ENCODE results near the gene CACNA2D1.
"Not testable (repeated sequence)": the region's sequence is repeated elsewhere in the genome, so short reads cannot be mapped to it uniquely, and the experiment has no call there.

CACNA2D1 gene

DNA sequence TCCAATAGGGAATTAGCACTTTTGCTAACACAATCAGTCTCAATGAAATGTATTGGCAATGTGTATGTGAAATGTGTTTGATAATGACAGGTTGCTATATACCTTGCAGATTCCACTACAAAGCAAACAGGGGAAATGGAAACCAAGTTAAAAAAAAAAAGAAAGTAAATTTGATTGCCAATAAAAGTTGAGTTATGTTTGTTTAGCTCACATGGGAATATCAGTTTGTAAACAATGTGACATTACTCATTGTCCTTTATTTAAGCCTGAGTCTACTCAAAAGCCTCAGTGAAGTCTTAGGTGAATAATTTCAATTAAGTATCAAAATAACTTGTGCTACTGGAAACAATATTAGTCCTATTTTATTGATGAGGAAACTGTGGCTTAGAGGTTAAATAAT lies 285.2 kb downstream of the CACNA2D1 start:
- FAIRE-seq, result no peak

DNA sequence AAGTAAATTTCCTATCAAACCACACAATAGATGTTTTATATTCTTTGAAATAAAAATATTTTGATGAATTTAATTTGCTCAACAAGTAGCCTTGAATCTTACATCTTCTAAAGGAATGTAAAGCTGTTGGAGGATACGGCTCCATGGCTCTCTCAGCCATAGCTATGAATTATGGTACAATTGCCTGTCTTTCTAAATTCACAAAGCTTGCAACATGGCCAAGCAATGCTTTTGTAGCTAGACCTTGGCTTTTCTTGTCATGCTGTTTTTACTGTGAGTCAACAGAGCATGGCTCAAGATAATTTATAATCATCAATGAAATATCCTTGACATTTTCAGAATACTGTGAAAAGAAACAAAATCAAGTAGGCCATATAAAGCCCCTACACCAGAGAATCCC lies 286.7 kb downstream of the CACNA2D1 start:
- no peak for FAIRE-seq

DNA sequence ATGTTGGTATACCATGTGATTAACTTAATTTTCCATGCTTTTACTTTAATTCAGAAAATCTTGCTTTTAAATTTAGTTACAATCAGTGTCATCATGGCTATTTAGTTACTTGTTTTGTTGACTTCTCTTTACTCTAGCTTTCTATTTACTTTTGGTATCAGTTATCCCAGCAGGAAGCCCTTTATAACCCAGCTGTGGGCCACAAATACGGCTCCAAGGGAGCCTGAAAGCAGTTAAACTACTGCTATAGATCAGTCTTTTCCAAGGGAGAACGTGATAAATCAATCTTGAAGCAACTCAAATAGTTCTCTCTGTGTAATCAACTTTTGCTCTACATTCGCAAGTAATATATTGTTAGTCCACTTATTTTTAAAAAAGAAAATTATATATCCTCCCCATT lies 287.4 kb downstream of the CACNA2D1 start:
- peak; percentile 27 for FAIRE-seq

DNA sequence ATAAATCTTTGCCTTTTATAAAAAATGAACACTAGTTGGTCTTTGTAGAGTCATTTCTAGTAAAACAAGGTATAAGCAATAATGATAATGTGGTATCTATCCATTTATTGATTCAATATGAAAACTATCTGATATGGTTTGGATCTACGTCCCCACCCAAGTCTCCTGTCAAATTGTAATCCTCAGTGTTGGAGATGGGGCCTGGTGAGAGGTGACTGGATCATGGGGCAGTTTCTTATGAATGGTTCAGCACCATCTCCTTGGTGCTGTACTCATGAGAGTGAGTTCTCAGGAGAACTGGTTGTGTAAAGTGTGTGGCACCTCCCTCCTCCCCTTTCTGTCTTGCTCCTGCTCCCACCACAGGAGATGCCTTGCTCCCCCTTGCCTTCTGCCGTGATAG lies 288.8 kb downstream of the CACNA2D1 start:
- no peak for FAIRE-seq

DNA sequence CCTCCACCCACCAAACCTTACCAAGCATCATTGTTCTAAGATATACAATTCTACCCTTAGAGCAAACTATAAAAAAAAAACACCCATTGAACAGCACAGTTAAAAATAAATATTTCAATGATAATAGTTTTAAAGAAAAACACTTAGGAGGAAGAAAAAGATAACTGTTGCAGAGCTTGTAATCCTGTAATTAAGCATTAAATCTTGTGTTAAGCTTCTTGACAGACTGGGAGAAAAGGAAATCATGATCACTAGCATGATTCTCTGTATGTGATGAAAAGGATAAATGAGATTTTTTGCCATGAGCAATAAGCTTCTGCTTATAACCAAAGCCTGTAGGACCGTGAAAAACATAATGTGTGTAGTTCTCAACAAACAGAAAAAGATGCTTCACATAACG lies 289.8 kb downstream of the CACNA2D1 start:
- peak; percentile 73 for FAIRE-seq

DNA sequence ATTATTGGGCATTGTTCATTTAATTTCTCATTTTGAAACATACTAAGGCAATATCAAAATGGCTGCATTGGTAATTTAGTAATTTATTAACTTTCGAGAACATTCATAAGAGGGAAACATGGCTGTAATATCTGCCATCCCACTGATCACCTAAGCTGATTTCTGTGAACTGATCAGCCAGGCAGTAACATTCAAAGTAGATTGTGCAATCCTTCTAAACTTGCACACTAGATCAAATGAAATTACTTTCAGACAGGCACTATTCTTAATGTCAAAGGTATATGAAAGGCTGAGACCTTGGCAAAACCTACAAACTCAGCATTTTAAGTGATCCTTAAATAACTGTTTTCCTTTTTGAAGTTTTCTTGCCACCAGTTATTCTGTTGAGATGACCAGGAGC lies 290.7 kb downstream of the CACNA2D1 start:
- peak; percentile 53 for FAIRE-seq

DNA sequence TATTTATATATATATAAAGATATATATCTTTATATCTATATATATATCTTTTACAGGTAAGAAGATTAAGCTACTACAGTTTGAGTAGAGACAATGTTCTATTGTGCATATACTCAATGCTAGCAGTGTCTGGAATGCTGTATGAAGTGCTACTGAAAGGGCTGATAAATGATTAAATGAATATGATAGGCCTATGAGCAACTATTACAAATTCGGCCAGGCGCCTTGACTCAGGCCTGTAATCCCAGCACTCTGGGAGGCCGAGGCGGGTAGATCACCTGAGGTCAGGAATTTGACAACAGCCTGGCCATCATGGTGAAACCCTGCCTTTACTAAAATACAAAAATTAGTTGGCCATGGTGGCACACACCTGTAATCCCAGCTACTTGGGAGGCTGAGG lies 297.1 kb downstream of the CACNA2D1 start:
- no peak for FAIRE-seq

DNA sequence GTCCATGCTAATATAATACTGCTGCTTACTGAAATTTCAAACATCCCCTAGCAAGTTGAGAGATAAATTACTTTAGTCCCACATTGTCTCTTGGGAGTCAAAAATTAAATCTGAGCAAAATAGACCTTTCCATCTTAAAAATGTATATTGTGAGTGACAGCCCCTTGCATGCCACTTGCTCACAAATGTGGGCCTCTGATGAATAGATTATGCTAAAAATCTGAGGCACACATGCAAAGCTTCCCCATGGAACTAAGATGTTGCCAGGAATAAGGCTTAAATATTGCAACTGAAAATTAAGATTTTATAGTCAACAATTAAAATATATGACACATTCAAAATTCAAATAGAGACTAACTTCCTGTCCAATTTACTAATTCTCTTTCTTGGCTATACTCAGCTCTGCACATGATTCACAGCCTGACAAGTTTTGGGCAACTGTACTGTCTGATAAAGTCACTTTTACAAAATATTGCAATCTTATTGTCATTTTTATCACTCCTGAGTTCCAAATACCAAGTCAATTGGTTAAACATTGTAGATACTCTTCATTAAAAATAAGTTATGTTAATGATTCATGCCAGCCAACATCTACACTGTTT lies 301.2 kb downstream of the CACNA2D1 start:
- FAIRE-seq, result no peak

DNA sequence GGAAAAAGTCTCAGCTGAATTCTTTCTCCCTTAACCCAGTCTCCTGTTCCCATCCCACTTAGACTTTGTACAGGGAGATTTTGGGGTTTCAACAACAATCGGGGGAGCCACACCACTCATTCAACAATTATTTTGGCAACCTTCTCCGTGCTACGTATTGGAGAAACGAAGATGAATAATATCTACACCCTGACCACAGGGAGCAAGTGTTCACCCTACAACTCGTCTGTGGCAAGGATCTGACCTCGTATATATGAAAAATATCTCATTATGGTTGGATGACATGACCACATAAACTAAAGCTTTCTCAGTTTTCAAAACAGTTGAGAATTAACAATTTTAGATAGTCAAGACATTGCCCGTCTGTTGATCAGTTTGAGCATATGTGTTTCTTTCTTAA lies 302.1 kb downstream of the CACNA2D1 start:
- no peak for FAIRE-seq

DNA sequence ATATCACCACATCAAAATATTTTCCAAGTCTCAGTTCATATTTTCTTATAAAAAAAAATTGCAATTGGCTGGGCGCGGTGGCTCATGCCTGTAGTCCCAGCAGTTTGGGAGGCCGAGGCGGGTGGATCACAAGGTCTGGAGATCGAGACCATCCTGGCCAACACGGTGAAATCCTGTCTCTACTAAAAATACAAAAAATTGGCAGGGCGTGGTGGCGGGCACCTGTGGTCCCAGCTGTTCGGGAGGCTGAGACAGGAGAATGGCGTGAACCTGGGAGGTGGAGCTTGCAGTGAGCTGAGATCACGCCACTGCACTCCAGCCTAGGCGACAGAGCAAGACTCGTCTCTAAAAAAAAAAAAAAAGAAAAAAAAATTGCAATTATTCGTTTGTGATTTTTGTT lies 303.0 kb downstream of the CACNA2D1 start:
- FAIRE-seq, result not testable (repeated sequence)

DNA sequence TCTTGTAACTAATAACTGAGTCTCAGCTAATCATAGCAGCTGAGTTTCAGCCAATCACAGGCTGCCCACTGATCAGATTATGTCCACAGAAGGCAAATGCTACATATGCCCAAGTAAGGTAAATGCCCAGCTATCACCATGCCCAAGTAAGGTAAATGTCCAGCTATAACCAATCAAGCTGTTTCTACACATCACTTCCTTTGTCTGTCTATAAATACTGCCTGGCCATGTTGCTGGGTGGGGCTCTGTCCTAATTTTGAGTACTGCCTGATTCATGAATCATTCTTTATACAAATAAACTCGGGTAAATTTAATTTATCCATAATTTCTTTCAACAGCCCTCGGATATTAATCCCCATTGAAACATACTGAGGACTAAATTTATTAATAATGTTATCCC lies 312.4 kb downstream of the CACNA2D1 start:
- FAIRE-seq, result no peak

DNA sequence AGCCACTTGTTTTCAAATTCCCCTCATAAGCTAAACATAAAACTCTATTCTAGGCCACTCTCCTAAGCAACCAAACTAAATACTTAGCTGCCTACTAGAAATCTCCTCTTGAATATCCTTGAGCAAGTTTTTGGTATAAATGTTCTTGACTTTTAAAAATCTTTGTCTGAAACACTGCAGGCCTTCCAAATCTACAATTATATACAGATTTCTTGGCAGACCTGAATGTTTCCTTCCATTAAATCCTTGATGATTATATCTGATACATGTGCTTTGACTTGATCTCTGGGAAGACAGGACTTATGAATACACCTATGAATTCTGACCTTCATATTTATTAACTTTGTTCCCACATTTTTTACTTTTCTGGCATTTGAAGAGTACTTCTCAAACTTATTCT lies 314.5 kb downstream of the CACNA2D1 start:
- no peak for FAIRE-seq

DNA sequence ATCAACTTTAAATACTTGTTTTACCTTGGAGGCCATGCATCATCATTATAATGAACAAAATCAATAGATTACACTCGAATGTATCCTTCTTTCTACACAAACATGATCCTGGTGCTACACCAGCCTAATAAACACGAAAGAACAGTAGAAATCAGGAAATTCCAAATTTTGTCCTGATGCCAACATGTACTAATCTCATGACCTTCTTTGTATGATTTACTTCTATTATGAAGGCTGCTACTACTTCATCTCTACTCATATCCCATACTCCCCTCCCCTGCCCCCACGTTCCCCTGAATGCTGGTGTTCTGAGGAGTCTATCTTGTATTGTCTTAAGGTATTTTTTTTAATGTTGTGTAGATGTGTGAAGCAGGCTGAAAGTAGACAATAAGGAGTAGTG lies 315.0 kb downstream of the CACNA2D1 start:
- no peak for FAIRE-seq

DNA sequence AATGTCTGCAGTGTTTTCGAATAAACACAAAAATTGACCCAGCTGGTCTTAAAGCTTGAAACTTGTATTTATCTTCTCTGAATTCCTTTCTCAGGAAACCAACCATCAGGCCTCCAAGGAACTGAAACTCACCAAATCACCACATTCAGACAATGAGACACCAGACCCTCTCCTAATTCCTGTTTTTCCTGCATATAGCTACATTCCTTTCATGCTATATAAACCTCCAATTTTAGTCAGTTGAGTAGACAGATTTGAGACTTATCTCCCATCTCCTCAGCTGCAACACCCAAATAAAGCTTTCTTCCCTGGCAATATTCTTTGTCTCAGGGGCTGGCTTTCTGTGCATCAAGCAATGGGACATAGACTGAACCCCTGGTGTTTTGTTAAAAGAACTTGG lies 317.0 kb downstream of the CACNA2D1 start:
- FAIRE-seq, result no peak

DNA sequence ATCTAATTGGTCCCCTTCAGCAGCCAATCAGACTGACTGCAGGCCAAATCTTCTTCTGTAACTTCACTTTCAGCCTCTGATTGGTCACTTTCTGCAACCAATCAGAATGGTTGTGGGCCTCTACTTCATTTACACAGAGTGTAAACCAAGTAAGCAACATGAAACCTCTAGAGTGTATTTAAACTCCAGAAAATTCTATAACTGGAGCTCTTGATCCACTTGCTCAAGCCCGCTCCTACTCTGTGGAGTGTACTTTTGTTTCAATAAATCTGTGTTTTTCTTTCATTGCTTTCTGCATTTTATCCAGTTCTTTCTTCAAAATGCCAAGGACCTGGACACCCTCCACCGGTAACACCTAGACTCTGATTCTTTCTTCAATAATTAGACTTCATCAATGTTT lies 319.1 kb downstream of the CACNA2D1 start:
- no peak for FAIRE-seq

DNA sequence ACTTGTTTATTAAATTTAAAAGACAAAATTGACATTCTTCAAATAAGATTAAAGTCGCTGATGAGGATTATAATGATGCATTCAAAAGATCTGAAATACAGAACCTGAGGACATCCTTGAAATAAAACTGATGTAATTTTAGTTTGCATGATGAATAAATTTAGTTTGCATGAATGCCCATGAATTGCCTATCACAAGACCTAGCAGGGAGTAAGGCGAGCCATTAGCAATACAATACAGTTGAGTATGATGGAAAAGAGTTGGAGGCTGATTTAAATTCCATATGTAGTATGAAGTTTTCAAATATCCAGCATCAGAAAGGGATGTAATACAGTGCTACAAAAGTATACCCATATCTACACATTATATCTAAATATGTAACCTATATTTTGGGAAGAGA lies 321.3 kb downstream of the CACNA2D1 start:
- FAIRE-seq, result no peak

DNA sequence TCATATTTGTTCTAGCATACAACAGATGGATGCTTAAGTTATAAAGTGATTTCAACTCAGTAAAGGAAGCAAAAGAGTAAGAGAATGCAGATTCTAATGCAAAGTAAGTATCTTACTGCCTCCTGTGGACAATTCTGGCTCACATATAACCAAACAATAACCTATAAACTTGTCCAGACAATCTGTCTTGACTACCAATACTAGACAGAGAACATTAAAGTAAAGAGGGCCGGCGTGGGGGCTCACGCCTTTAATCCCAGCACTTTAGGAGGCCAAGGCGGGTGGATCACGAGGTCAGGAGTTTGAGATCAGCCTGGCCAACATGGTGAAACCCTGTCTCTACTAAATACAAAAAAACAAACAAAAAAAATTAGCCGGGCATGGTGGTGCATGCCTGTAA lies 329.3 kb downstream of the CACNA2D1 start:
- FAIRE-seq, result no peak

DNA sequence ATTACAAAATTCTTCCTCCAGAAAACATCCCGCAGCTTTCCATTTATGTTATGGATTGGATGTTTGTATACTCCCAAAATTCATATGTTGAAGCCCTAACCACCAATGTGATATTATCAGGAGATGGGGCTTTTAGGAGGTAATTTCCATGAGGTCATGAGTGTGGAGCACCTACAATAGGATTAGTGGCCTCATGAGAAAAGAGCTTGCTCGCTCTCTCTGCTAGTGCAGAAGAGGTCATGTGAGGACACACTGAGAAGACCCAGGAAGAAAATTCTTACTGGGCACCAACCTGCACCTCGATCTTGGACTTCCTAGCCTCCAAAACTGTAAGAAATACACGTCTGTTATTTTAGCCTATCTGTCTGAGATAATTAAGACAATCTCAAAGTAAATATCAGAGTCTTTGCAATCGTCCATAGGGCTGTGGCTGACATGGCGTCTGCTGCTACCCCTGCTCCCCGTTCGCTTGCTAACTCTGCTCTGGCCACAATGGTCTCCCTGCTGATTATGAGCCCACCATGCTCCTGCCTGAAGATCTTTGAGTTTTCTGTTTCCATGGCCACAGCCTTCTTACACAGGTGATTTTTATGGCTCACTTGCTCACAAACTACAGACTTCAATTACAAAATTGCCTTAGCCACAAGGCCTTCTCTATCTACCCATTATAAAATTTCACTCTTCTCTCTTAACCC lies 333.3 kb downstream of the CACNA2D1 start:
- no peak for FAIRE-seq

DNA sequence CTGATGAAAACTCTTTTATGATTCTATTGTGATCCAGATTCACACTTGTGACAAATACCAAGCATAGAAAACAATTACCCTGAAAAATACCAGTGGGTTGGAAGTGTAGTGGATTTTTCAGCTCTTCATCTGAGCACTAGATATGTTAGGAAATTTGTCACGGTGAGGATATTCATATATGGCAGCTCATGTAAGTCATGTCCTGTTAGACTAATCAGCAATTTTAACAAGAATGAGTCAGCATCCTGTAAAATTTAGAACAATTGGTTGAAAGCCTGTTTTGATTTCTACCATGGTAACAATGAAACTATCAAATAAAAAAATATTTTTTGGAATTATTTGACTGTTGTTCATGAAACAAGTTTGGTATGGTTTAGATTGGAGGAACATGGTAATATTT lies 334.3 kb downstream of the CACNA2D1 start:
- FAIRE-seq, result peak; percentile 78

DNA sequence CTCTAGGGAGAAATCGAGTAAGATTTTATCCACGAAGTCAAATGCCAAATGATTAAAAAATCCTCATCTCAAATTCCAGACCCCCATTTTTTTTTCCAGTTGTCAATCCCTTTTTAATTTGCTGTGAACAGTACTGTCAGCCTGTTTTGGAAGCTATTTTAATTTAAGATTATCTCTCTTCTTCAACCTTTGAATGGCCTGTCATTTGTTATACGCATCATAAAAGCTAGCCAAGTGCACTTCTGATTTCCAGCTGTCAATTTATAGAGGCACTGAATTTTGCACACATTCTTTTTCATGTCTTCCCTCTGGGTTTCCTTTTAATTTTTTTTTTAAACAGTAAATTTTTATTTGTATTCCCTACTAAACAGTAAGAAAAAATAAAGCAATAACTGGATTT lies 337.4 kb downstream of the CACNA2D1 start:
- FAIRE-seq, result no peak

DNA sequence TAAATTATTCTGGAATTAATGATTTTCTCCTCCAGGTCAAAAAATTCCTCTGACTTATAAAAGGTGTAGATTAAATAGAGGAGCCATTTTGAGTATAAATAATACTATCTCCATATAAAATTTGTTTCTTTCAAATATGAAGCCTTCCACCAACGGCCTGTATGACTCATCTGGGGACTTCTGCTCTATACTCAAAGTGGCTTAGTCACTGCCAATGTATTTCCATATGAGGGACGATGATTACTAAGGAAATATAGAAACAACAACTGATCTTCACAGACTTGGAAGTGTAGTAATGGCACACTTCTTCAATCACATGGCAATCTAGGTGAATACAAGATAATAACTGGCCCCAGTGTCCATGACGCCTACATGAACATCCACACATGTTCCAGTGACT lies 338.1 kb downstream of the CACNA2D1 start:
- no peak for FAIRE-seq

DNA sequence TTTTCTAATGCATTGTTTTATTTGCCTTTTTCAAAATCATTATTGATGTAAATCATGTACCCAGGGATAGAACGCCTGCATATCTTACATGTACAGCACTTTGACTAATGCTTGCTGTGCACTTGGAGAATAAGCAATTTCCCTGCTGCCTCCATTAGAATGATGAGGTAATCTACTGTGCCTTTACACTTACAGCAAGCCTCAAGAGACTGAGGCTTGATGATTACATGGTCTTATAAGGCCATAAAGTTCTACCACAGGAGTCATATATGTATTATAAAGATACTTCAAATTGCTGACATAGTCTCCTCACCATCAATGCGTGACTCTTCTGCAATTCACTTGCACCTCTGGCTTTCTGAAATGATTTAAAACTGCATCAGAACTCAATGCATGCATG lies 345.2 kb downstream of the CACNA2D1 start:
- FAIRE-seq, result no peak

DNA sequence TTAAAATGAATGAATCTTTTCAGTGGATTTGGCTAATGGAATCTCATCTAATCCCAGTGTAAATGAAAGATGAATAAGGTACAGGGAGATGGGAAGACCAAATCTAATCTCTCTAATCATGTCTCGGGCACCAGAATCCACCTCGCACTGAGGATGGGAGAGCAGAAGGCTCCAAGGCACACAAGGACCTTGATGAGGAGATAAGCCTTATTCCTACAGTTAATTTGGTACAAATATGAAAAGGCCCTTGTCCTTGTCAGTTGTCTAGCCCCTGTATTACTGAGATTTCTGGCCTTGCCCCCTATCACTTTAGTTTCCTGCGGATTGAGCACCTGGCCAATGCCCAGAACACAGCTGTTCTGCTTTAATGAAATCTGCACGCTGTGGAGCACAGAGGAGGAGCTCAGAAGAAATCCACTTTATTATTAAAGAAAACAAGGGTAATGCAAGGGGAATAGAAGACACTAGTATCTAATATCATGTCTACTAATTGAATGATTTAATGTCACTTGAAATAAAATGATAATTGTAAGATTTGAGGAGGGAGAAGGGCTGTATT lies 352.4 kb downstream of the CACNA2D1 start:
- no peak for FAIRE-seq

DNA sequence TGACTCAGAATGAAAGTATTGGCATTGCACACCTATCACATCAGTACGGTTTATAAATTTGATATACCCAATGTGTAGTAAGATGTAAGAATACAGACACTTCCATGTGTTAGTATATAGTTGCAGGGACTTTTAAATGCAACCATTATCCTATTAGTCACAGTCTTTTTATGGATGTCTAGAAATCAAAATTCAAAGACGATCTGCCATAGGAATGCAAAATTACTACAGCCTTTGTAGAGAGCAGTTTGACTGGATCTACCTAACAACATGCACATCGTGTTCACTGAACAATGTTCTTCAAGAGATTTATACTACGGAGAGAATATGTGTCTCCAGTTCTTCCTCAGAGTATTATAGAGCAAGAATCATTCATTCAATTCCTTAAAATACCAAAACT lies 356.5 kb downstream of the CACNA2D1 start:
- FAIRE-seq, result no peak

DNA sequence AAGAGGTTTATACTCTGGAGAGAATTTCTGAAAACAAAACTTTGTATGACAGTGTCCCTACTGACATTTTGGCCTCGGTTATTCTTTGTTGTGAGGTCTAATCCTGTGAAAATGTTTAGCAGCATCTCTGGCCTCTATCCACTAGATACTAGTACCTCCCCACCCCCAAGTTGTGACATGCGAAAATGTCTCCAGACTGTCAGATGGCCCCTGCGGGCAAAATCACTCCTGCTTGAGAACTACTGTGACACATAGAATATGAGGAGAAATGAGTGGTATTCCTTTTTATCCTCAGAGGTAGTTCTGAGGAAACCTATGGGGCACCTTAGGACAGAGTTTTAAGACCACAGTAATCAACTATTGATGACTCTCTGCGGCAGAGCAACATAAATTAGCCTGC lies 358.5 kb downstream of the CACNA2D1 start:
- no peak for FAIRE-seq
